Measurements from ENCODE around the gene NFX1. TPM values are rescaled to one million over a fixed set of nuclear protein-coding genes. Genes with fewer than 3 reads are reported as not detected.
"Not testable (repeated sequence)": the region's sequence is repeated elsewhere in the genome, so short reads cannot be mapped to it uniquely, and the experiment has no call there.

NFX1 gene
- total RNA-seq, 4 donors from 2014 or later = 35.2 to 101 (median 59.6) TPM

DNA sequence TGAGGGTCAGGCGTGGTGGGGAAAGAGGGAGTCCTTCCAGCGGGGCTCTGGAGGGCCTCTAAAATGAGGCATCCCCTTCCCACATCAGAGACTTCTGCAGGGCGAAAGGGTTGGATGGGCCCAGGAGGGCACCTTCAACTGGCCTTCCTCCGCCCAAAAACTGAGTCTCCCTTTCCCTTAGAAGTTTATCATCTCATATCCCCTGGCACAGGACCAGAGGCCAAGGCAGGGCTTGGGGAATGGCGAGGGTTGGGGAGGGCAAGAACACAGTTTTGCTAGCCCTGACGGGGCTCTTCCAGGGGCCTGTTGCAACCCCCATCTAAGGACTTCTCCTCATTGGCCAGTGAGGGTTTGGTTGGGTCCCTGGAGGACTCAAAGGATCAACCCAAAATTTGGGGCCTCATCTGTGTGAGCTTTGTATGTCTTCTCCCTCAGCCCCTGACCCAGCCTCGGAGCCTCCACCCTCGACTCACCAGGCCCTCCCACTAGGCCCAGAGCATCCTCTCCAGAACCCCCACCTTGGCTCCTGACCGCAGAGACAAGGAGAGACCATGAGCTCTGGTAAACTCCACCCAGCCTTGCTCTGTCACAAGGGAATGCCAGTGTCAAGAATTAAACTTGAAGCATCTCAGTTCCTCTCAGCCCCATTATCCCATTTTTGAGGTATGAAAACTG lies 87.9 kb downstream of the NFX1 start:
- H3K27ac ChIP-seq = no peak overlapping the region
- TF ChIP-seq POLR2A (IDR thresholded peaks at IDR 0.05) = no peak
- TF ChIP-seq, protein P1, sequence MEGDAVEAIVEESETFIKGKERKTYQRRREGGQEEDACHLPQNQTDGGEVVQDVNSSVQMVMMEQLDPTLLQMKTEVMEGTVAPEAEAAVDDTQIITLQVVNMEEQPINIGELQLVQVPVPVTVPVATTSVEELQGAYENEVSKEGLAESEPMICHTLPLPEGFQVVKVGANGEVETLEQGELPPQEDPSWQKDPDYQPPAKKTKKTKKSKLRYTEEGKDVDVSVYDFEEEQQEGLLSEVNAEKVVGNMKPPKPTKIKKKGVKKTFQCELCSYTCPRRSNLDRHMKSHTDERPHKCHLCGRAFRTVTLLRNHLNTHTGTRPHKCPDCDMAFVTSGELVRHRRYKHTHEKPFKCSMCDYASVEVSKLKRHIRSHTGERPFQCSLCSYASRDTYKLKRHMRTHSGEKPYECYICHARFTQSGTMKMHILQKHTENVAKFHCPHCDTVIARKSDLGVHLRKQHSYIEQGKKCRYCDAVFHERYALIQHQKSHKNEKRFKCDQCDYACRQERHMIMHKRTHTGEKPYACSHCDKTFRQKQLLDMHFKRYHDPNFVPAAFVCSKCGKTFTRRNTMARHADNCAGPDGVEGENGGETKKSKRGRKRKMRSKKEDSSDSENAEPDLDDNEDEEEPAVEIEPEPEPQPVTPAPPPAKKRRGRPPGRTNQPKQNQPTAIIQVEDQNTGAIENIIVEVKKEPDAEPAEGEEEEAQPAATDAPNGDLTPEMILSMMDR (IDR thresholded peaks at IDR 0.05) = no peak
- H3K9me3 ChIP-seq = no peaks in the 10 kb centered on the region
- no peaks in the 10 kb centered on the region for H3K36me3 ChIP-seq
- H3K4me3 ChIP-seq = no peak overlapping the region
- DNase-seq = no peak
- H3K27me3 ChIP-seq = no peaks in the 10 kb centered on the region
- peaks cover 0 to 5% (median 0%) of the 10 kb centered on the region in 4 donors for H3K4me1 ChIP-seq

DNA sequence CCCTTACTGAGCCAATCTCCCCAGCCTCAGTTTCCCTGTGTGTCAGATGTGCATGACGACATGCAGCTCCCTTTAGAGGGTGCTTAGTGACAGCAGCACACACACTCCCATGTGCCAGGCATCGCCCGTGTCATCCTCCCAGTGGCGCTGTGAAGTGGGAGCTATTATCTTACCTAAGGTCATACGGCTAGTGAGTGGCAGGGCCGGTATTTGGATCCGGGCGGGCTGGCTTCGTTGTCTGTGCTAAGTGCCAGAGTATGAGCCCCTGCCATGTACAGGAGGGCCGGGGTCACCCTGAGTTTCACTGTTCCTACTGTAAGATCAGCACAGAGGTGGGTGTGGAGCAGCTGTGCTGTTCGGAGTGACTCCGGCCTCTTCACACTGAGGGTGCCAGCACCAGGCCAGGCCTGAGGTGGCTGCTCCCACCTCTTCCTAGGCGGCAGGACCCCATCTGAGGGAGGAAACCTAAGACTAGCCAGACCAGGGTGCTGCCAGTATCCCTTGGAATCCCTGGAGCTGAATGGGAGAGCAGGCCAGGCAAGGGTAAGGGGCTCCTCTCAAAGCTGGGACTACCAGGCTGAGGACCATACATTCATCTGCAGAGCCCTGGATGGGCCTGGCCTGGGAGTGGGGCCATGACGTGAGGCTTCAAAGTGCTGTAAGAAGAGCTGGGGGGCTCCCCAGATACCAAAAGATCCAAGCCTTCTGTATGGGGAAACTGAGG lies 89.5 kb downstream of the NFX1 start:
- Histone ChIP-seq H3K4me1 (peaks cover 0 to 5% (median 0%) of the 10 kb centered on the region in 4 donors), H3K36me3 (no peaks in the 10 kb centered on the region), H3K4me3 (no peak overlapping the region), H3K9me3 (no peaks in the 10 kb centered on the region), H3K27me3 (no peaks in the 10 kb centered on the region), H3K27ac (no peak overlapping the region)
- TF ChIP-seq, protein P1 (IDR thresholded peaks at IDR 0.05) = no peak
- no peak for TF ChIP-seq POLR2A (IDR thresholded peaks at IDR 0.05)
- DNase-seq = no peak

DNA sequence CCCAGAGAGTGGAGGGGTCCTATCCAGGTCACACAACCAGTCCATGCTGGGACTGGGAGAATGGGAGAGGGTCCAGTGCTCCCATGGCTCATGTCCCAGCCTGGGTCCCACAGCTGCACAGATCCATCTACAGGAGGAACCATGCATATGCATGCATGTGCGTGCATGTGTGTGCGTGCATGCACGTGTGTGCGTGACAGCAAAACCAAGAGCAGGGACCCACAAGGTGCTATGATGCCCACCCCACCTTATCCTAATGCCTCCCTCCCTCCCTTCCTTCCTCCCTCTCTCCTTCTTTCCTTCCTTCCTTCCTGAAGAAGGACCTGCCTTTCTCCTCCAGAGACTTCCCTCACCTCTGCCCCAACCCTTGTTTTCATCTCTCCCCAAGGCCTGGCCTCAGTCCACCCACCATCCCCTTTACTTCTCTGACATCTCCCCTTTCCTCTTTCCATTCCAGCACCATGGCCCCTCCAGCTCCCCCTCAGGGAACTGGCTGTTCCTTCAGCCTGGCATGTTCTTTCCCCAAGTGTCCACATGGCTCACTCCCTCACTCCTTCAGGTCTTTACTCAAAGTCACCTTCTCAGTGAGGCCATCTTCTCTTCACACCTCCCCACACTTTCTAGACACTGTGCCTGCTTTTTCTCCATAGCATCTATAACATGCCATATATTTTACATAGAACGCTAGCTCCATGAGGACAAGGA lies 90.2 kb downstream of the NFX1 start:
- peaks cover 0 to 3% (median 0%) of the 10 kb centered on the region in 3 donors for H3K36me3 ChIP-seq
- H3K4me3 ChIP-seq = no peak overlapping the region
- no peak for TF ChIP-seq POLR2A (IDR thresholded peaks at IDR 0.05)
- TF ChIP-seq, protein P1 (IDR thresholded peaks at IDR 0.05) = no peak
- DNase-seq = no peak
- no peak overlapping the region for H3K27ac ChIP-seq
- no peaks in the 10 kb centered on the region for H3K9me3 ChIP-seq
- peaks cover 0 to under 1% (median 0%) of the 10 kb centered on the region in 4 donors for H3K4me1 ChIP-seq
- H3K27me3 ChIP-seq = no peaks in the 10 kb centered on the region

DNA sequence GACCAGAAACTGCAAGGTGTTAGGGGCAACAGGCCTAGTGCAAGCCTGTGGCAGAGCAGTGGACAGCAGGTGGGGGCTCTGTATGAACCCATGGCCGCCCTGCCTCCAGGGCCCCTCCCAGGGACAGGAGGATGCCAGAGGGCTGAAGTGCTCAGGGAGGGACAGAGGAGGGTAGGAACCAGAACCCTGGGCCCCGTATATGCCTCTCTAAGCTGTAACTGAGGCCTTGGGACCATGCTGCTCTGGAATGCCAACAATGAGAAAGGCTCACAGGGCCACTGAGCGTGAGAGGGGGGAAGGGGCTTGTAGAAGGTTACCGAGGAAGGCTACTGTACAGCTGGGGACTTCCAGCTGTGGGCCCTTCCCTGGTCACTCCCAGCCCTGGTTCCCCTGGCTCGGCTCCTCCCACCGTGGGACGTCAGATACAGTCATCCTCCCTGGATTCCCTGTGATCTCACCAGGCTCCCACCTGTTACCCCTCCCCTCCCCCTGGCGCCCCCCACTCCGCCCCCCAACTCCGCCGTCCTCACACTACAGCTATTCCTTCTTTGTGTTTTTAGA lies 91.0 kb downstream of the NFX1 start:
- no peaks in the 10 kb centered on the region for H3K9me3 ChIP-seq
- H3K27ac ChIP-seq = no peak overlapping the region
- H3K27me3 ChIP-seq = no peaks in the 10 kb centered on the region
- TF ChIP-seq POLR2A (IDR thresholded peaks at IDR 0.05) = no peak
- TF ChIP-seq, protein P1 (IDR thresholded peaks at IDR 0.05) = no peak
- DNase-seq = no peak
- H3K36me3 ChIP-seq = peaks cover 0 to 4% (median 0%) of the 10 kb centered on the region in 3 donors
- no peaks in the 10 kb centered on the region for H3K4me1 ChIP-seq
- H3K4me3 ChIP-seq = no peak overlapping the region

DNA sequence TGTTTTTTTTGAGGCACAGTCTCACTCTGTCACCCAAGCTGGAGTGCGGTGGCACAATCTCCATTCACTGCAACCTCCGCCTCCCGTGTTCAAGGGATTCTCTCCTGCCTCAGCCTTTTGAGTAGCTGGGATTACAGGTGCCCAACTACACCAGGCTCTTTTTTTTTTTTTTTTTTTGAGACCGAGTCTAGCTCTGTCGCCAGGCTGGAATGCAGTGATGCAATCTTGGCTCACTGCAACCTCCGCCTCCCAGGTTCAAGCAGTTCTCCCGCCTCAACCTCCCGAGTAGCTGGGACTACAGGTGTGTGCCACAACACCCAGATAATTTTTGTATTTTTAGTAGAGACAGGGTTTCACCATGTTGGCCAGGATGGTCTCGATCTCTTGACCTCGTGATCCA lies 92.1 kb downstream of the NFX1 start:
- DNase-seq = peak in 1 of 3 donors; percentile 19
- not testable (repeated sequence) for H3K27me3 ChIP-seq, H3K27ac ChIP-seq, H3K4me3 ChIP-seq, H3K36me3 ChIP-seq, H3K9me3 ChIP-seq, H3K4me1 ChIP-seq

DNA sequence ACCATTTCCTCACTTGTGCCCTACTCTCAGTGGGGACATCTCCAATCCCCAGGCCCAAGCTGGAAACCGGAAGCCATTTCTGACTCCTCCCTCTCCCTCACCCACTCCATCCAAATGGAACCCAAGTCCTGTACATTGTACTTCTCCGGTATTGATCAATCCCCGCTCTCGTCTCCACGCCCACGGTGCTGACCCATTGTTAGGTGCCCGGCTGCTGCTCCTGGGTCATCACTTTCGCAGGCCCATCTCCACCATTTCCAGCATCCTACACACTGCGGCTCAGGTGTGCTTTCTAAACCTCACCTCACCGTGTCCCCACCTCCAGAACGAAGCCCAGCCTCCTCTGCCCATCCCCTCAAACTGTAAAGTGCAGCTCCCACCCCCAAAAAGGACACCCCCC lies 93.1 kb downstream of the NFX1 start:
- H3K4me1 ChIP-seq, H3K36me3 ChIP-seq, H3K4me3 ChIP-seq, H3K9me3 ChIP-seq, H3K27me3 ChIP-seq, H3K27ac ChIP-seq: not testable (repeated sequence)
- peak in 1 of 3 donors; percentile 0 for DNase-seq

DNA sequence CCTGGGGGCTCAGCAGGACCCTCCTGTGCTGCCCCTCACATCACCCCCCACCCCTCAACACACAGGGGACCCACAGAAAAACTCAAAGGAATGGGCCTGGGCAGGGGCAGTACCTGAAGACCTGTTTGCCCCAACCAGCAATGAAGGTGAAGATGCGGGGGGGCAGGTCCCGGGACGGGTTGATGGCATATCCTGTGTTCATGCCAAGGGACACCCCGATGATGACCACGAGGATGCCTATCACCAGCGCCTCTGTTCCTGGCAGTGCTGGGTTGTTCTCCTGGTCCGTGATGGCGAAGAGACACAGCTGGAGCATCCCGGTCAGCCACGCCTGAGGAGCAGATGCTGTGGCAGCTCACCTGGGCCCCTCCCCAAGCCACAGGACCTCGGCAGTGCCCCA lies 95.2 kb downstream of the NFX1 start:
- H3K36me3 ChIP-seq, DNase-seq, H3K27me3 ChIP-seq, H3K4me1 ChIP-seq, H3K4me3 ChIP-seq, H3K9me3 ChIP-seq, H3K27ac ChIP-seq: not testable (repeated sequence)

DNA sequence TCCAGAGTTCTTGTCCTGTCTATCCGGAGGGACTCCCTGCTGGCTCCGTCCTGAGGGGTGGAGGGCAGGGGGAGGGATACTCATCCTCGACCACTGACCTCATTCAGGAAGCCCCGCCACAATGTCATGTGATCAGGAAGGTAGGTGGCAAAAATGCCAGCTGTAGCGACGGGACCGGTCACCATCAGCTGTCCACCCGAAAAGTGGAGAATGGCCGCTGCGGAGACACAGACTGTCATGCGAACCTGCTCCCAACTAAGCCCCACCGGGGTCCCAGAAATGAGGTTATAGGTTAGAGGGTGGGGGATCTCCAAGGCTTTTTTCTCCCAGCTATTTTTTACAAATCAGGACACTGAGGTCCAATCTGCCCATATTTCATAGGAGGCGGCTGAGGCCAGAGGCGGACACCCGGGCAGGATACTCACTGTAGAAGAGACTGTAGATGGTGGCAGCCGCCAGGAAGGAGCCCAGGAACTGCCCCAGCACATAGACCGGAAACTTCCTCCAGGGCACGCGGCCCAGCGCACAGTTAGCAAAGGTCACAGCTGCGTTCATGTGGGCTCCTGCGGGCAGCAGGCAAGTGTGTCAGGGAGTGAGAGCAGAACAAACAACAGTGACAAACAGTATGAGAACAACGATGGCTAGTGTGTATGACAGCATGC lies 95.8 kb downstream of the NFX1 start:
- H3K27me3 ChIP-seq, H3K4me3 ChIP-seq, H3K9me3 ChIP-seq, H3K4me1 ChIP-seq, DNase-seq, H3K27ac ChIP-seq, H3K36me3 ChIP-seq: not testable (repeated sequence)

DNA sequence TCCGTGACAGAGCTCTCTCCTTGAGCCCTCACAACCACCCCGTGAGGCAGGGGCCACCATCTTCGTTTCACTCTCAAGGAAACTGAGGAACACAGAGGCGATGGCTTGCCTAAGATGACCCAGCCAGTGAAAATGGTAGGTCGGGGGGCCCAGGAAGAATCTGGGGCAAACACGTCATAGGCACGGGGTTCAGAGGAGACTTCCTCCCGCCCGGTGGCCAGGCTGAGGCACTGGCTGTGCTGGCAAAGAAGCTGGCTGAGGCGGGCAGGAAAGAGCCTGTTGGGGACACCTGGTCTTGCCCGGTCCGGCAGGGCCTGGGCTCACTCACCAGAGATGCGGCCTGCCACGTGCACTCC lies 96.3 kb downstream of the NFX1 start:
- H3K27me3 ChIP-seq, H3K4me1 ChIP-seq, H3K36me3 ChIP-seq, H3K4me3 ChIP-seq, DNase-seq, H3K27ac ChIP-seq, H3K9me3 ChIP-seq: not testable (repeated sequence)
